H9 (cell line): ENCODE results near the gene ADARB2. TPM values are rescaled to one million over a fixed set of nuclear protein-coding genes. Genes with fewer than 3 reads are reported as not detected.

ENCODE experiments used
- DNase-seq: peaks from one replicate; pipeline ENCODE4 v3.0.0-alpha.2; 2017
- H2AFZ ChIP-seq: one replicate; pipeline ENCODE4 v1.6.1; 2013; ENCODE audit warnings: mild to moderate bottlenecking, low read length, control low read depth, moderate library complexity
- H2AK5ac ChIP-seq: 2 replicates; pipeline ENCODE4 v1.6.1; 2013; ENCODE audit warnings: low read length, control low read depth, mixed read lengths; ENCODE audit not compliant: insufficient read length
- H2BK120ac ChIP-seq: one replicate; pipeline ENCODE4 v1.6.1; 2013; ENCODE audit warnings: low read depth, mild to moderate bottlenecking, low read length, control low read depth, inconsistent platforms; ENCODE audit not compliant: poor library complexity, severe bottlenecking
- H2BK12ac ChIP-seq: 2 replicates; pipeline ENCODE4 v1.6.1; 2013; ENCODE audit warnings: low read length, control low read depth, mixed read lengths, low read depth; ENCODE audit not compliant: insufficient read length
- H2BK15ac ChIP-seq: 2 replicates; pipeline ENCODE4 v1.6.1; 2013; ENCODE audit warnings: low read depth, low read length, control low read depth
- H2BK20ac ChIP-seq: one replicate; pipeline ENCODE4 v1.6.1; 2013; ENCODE audit warnings: low read depth, mild to moderate bottlenecking, low read length, control low read depth, inconsistent platforms; ENCODE audit not compliant: poor library complexity, severe bottlenecking
- H2BK5ac ChIP-seq: 2 replicates; pipeline ENCODE4 v1.6.1; 2013; ENCODE audit warnings: low read length, control low read depth, mixed read lengths; ENCODE audit not compliant: insufficient read length
- H3K14ac ChIP-seq: 2 replicates; pipeline ENCODE4 v1.6.1; 2013; ENCODE audit warnings: low read length, control low read depth; ENCODE audit not compliant: insufficient read depth
- H3K18ac ChIP-seq: 2 replicates; pipeline ENCODE4 v1.6.1; 2013; ENCODE audit warnings: low read depth, mild to moderate bottlenecking, mixed read lengths, low read length, control low read depth; ENCODE audit not compliant: insufficient read length
- H3K23ac ChIP-seq: 2 replicates; pipeline ENCODE4 v1.6.1; 2013; ENCODE audit warnings: low read length, control low read depth, mixed read lengths, low read depth; ENCODE audit not compliant: insufficient read length
- H3K23me2 ChIP-seq: 2 replicates; pipeline ENCODE4 v1.6.1; 2013; ENCODE audit warnings: low read depth, mild to moderate bottlenecking, mixed read lengths, low read length, control low read depth; ENCODE audit not compliant: insufficient read length, poor library complexity, severe bottlenecking
- H3K27ac ChIP-seq: 2 replicates; pipeline ENCODE4 v1.5.1; 2013; ENCODE audit warnings: low read length, control low read depth, mixed read lengths, low read depth; ENCODE audit not compliant: insufficient read length
- H3K27me3 ChIP-seq: 2 replicates; pipeline ENCODE4 v1.6.1; 2013; ENCODE audit warnings: low read length, control low read depth, inconsistent platforms; ENCODE audit not compliant: insufficient read depth
- H3K4ac ChIP-seq: 2 replicates; pipeline ENCODE4 v1.6.1; 2013; ENCODE audit warnings: low read depth, mild to moderate bottlenecking, control low read depth, inconsistent platforms, low read length, moderate library complexity
- H3K4me1 ChIP-seq: 2 replicates; pipeline ENCODE4 v1.6.1; 2013; ENCODE audit warnings: low read length, control low read depth, inconsistent platforms; ENCODE audit not compliant: insufficient read depth
- H3K4me2 ChIP-seq: 2 replicates; pipeline ENCODE4 v1.6.1; 2013; ENCODE audit warnings: low read length, control low read depth, mixed read lengths; ENCODE audit not compliant: insufficient read length, insufficient read depth
- H3K56ac ChIP-seq: 2 replicates; pipeline ENCODE4 v1.6.1; 2013; ENCODE audit warnings: low read depth, mild to moderate bottlenecking, mixed read lengths, low read length, control low read depth; ENCODE audit not compliant: insufficient read length
- H3K79me1 ChIP-seq: 2 replicates; pipeline ENCODE4 v1.6.1; 2013; ENCODE audit warnings: low read depth, mild to moderate bottlenecking, moderate library complexity, low read length, control low read depth, inconsistent platforms; ENCODE audit not compliant: insufficient read depth, poor library complexity, severe bottlenecking
- H3K79me2 ChIP-seq: 2 replicates; pipeline ENCODE4 v1.6.1; 2013; ENCODE audit warnings: low read length, control low read depth, inconsistent platforms; ENCODE audit not compliant: insufficient read depth
- H3K9ac ChIP-seq: 2 replicates; pipeline ENCODE4 v1.6.1; 2013; ENCODE audit warnings: low read length, control low read depth, mixed read lengths; ENCODE audit not compliant: insufficient read length; ENCODE audit errors: extremely low read depth
- H3K9me3 ChIP-seq: one replicate; pipeline ENCODE4 v1.6.1; 2013; ENCODE audit warnings: low read depth, low read length, inconsistent platforms; ENCODE audit not compliant: control insufficient read depth
- H3T11ph ChIP-seq: one replicate; pipeline ENCODE4 v1.6.1; 2013; ENCODE audit warnings: mild to moderate bottlenecking, low read length, control low read depth, inconsistent platforms
- H4K20me1 ChIP-seq: one replicate; pipeline ENCODE4 v1.6.1; 2013; ENCODE audit not compliant: control insufficient read depth, insufficient read length, insufficient read depth
- H4K5ac ChIP-seq: 2 replicates; pipeline ENCODE4 v1.6.1; 2013; ENCODE audit warnings: low read depth, mild to moderate bottlenecking, mixed read lengths, low read length, control low read depth; ENCODE audit not compliant: insufficient read length
- H4K8ac ChIP-seq: replicated peaks from 2 replicates; pipeline ENCODE4 v1.6.1; 2013; ENCODE audit warnings: low read length, control low read depth, mixed read lengths, low read depth; ENCODE audit not compliant: insufficient read length
- H4K91ac ChIP-seq: 2 replicates; pipeline ENCODE4 v1.6.1; 2013; ENCODE audit warnings: low read depth, mild to moderate bottlenecking, moderate library complexity, mixed read lengths, low read length, control low read depth; ENCODE audit not compliant: insufficient read length
- H3K27ac Mint-ChIP-seq, 3 experiments: 2 replicates in 2 of 3; 3 replicates in 1 of 3; pipeline ENCODE4 v1.8.0; 2020 to 2021; ENCODE audit warnings: mixed read lengths in 3 of 3, mild to moderate bottlenecking in 1 of 3, moderate library complexity in 1 of 3
- H3K27me3 Mint-ChIP-seq: 2 replicates; pipeline ENCODE4 v1.8.0; 2021; ENCODE audit warnings: low read depth, mild to moderate bottlenecking, moderate library complexity, mixed read lengths
- H3K36me3 Mint-ChIP-seq, 3 experiments: 2 replicates in 2 of 3; 3 replicates in 1 of 3; pipeline ENCODE4 v1.8.0; 2020 to 2021; ENCODE audit warnings: low read depth in 3 of 3, mixed read lengths in 3 of 3; ENCODE audit not compliant: insufficient read depth in 1 of 3
- H3K4me1 Mint-ChIP-seq, 2 experiments: 2 replicates each; pipeline ENCODE4 v1.8.0; 2020; ENCODE audit warnings: mixed read lengths in 2 of 2
- H3K4me3 Mint-ChIP-seq, 2 experiments: 2 replicates in 1 of 2; 3 replicates in 1 of 2; pipeline ENCODE4 v1.8.0; 2020 to 2021; ENCODE audit warnings: mild to moderate bottlenecking in 2 of 2, mixed read lengths in 2 of 2, moderate library complexity in 1 of 2
- H3K9me3 Mint-ChIP-seq, 2 experiments: 2 replicates in 1 of 2; 3 replicates in 1 of 2; pipeline ENCODE4 v1.8.0; 2020; ENCODE audit warnings: mild to moderate bottlenecking in 2 of 2, mixed read lengths in 2 of 2, moderate library complexity in 1 of 2
- CTCF ChIP-seq: fragments of 200-600 bp; sonication (generic); conservative IDR thresholded peaks from 3 replicates; pipeline ENCODE4 v1.8.0; 2021; ENCODE audit warnings: antibody characterized with exemption, mild to moderate bottlenecking
- WGBS: extraction: QIAGEN DNeasy Blood & Tissue Kit; methylation state at CpG from one replicate; pipeline ENCODE4 v1.1.7; 2013; ENCODE audit warnings: missing lambda C conversion rate, low lambda C conversion rate, mixed read lengths; ENCODE audit not compliant: insufficient read length; ENCODE audit errors: extremely low coverage; 5-methylcytosine and 5-hydroxymethylcytosine counted together
- total RNA-seq: library from RNA; stranded (reverse); gene quantifications from 2 replicates; pipeline ENCODE4 v1.2.1, GENCODE V29; 2021

The ADARB2 gene
- total RNA-seq, 1 experiment from 2014 or later, result 0.87 TPM

GRCh38 chr10:1581189-1581588, 156.1 kb downstream of the ADARB2 start:
- Histone ChIP-seq H2AFZ (no peak overlapping the region), H2BK15ac (no peak overlapping the region), H2AK5ac (no peak overlapping the region), H2BK20ac (no peak overlapping the region), H4K20me1 (no peaks in the 10 kb centered on the region), H3K9me3 (no peaks in the 10 kb centered on the region), H2BK120ac (no peak overlapping the region), H3K23me2 (no peaks in the 10 kb centered on the region), H4K5ac (no peak overlapping the region), H3K27ac (no peak overlapping the region), H4K91ac (no peak overlapping the region), H3K4me2 (no peak overlapping the region), H3K56ac (no peak overlapping the region), H2BK12ac (no peak overlapping the region), H4K8ac (no peak overlapping the region), H3K23ac (no peak overlapping the region), H3K4me1 (no peaks in the 10 kb centered on the region), H3K14ac (no peak overlapping the region), H2BK5ac (no peak overlapping the region), H3K18ac (no peak overlapping the region), H3T11ph (no peak overlapping the region), H3K79me1 (no peaks in the 10 kb centered on the region), H3K27me3 (no peaks in the 10 kb centered on the region), H3K79me2 (no peaks in the 10 kb centered on the region), H3K9ac (no peak overlapping the region), H3K4ac (no peak overlapping the region)
- Mint-ChIP-seq H3K9me3 (no peaks in the 10 kb centered on the region), H3K4me3 (no peak overlapping the region), H3K27ac (no peak overlapping the region), H3K36me3 (no peaks in the 10 kb centered on the region; a peak in 1 of 7 replicates), H3K4me1 (no peaks in the 10 kb centered on the region), H3K27me3 (peaks cover 12% of the 10 kb centered on the region)
- WGBS, result no CpG with 5 or more reads among the region's 11 CpGs
- peak; percentile 55 for TF ChIP-seq CTCF
- DNase-seq, result peak; percentile 61
